Measurements from ENCODE around the gene CTAG2. TPM values are rescaled to one million over a fixed set of nuclear protein-coding genes. Genes with fewer than 3 reads are reported as not detected.

The CTAG2 gene
- total and polyA plus RNA-seq, 10 of the 15 experiments (the other 5 are each of a cell fraction or from before 2014, with no cell fraction given): 0.73 TPM; not detected in 9

GRCh38 chrX:154657226-154657805 is 3.9 kb upstream of the CTAG2 start (continued):
- TF ChIP-seq NFYB (IDR thresholded peaks at IDR 0.05; ENCODE audit: insufficient read depth, low read depth, low read length) (no peak), ZNF274 (IDR thresholded peaks at IDR 0.05; ENCODE audit: insufficient read depth, insufficient read length) (no peak)

GRCh38 chrX:154655786-154656185 is 2.4 kb upstream of the CTAG2 start:
- ATAC-seq (no peak), FAIRE-seq (no peak), DNase-seq (ENCODE audit: low read depth, low spot score) (no peak)
- no TSS peak for BruUV-seq (replicated peaks)
- POLR2A ChIA-PET: no interaction called here
- Histone ChIP-seq H3K36me3 (ENCODE audit: control insufficient read depth in 2 of 2, insufficient read depth in 2 of 2, low read length in 1 of 2) (no peaks in the 10 kb centered on the region), H3K79me2 (ENCODE audit: control insufficient read depth, insufficient read depth, low read length) (no peaks in the 10 kb centered on the region), H3K9me3 (replicated peaks; ENCODE audit: control insufficient read depth, insufficient read depth, low read length) (no peaks in the 10 kb centered on the region; the same call in 1 of the 3 replicates), H4K20me1 (ENCODE audit: control insufficient read depth, insufficient read depth) (no peaks in the 10 kb centered on the region), H2AFZ (ENCODE audit: control insufficient read depth, low read depth, low read length) (no peak overlapping the region), H3K27ac (ENCODE audit: control insufficient read depth, insufficient read depth) (no peak overlapping the region), H3K4me1 (ENCODE audit: control insufficient read depth, insufficient read depth, low read length) (no peaks in the 10 kb centered on the region), H3K4me2 (ENCODE audit: control insufficient read depth, insufficient read depth) (no peak overlapping the region), H3K4me3 (no peak overlapping the region), H3K27me3 (replicated peaks in 1 of 2; ENCODE audit: control insufficient read depth in 2 of 2, insufficient read depth in 2 of 2, low read length in 1 of 2) (no peaks in the 10 kb centered on the region), H3K9ac (ENCODE audit: control insufficient read depth, insufficient read depth, low read length) (no peak overlapping the region)
- RAD21 ChIA-PET (ENCODE audit: unreplicated experiment): no interaction called here
- CTCF ChIA-PET: no interaction called here
- SMC1A ChIA-PET (ENCODE audit: uncharacterized antibody, unreplicated experiment): no interaction called here
- TF ChIP-seq, protein P1, sequence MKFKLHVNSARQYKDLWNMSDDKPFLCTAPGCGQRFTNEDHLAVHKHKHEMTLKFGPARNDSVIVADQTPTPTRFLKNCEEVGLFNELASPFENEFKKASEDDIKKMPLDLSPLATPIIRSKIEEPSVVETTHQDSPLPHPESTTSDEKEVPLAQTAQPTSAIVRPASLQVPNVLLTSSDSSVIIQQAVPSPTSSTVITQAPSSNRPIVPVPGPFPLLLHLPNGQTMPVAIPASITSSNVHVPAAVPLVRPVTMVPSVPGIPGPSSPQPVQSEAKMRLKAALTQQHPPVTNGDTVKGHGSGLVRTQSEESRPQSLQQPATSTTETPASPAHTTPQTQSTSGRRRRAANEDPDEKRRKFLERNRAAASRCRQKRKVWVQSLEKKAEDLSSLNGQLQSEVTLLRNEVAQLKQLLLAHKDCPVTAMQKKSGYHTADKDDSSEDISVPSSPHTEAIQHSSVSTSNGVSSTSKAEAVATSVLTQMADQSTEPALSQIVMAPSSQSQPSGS (IDR thresholded peaks at IDR 0.05; ENCODE audit: low read length): no peak
- TF ChIP-seq TAF1 (IDR thresholded peaks at IDR 0.05; ENCODE audit: borderline replicate concordance, low read depth, low read length) (no peak), FOXK2 (IDR thresholded peaks at IDR 0.05) (no peak), RCOR1 (conservative IDR thresholded peaks at IDR 0.05; ENCODE audit: low read depth, low read length) (no peak), DPF2 (IDR thresholded peaks at IDR 0.05) (no peak), PRDM15 (CRISPR knock-in tag; IDR thresholded peaks at IDR 0.05) (no peak), PAX8 (IDR thresholded peaks at IDR 0.05) (no peak), MXI1 (IDR thresholded peaks at IDR 0.05; ENCODE audit: low read depth, low read length) (no peak), BRCA1 (IDR thresholded peaks at IDR 0.05; ENCODE audit: low read depth, low read length) (no peak), EP300 (IDR thresholded peaks at IDR 0.05; ENCODE audit: borderline replicate concordance in 1 of 2, control insufficient read depth in 1 of 2, low read depth in 2 of 2, low read length in 2 of 2) (no peak), SMC3 (IDR thresholded peaks at IDR 0.05; ENCODE audit: borderline replicate concordance, low read length) (no peak), RFX5 (IDR thresholded peaks at IDR 0.05; ENCODE audit: low read depth, low read length) (no peak)
- intact Hi-C loops (cut with micrococcal nuclease; ENCODE audit: unreplicated experiment): no loop called here
- in situ Hi-C loops (cut with MboI): no loop called here
- 39% methylated on average over 11 of the region's 11 CpGs for WGBS (ENCODE audit: insufficient coverage, insufficient replicate concordance, low lambda C conversion rate, missing lambda C conversion rate)
